H9 (cell line): ENCODE results near the gene FUT9. TPM values are rescaled to one million over a fixed set of nuclear protein-coding genes. Genes with fewer than 3 reads are reported as not detected.

Experiments
- DNase-seq: peaks from one replicate; pipeline ENCODE4 v3.0.0-alpha.2; 2017
- H2AFZ ChIP-seq: one replicate; pipeline ENCODE4 v1.6.1; 2013; ENCODE audit warnings: mild to moderate bottlenecking, low read length, control low read depth, moderate library complexity
- H2AK5ac ChIP-seq: 2 replicates; pipeline ENCODE4 v1.6.1; 2013; ENCODE audit warnings: low read length, control low read depth, mixed read lengths; ENCODE audit not compliant: insufficient read length
- H2BK120ac ChIP-seq: one replicate; pipeline ENCODE4 v1.6.1; 2013; ENCODE audit warnings: low read depth, mild to moderate bottlenecking, low read length, control low read depth, inconsistent platforms; ENCODE audit not compliant: poor library complexity, severe bottlenecking
- H2BK12ac ChIP-seq: 2 replicates; pipeline ENCODE4 v1.6.1; 2013; ENCODE audit warnings: low read length, control low read depth, mixed read lengths, low read depth; ENCODE audit not compliant: insufficient read length
- H2BK15ac ChIP-seq: 2 replicates; pipeline ENCODE4 v1.6.1; 2013; ENCODE audit warnings: low read depth, low read length, control low read depth
- H2BK20ac ChIP-seq: one replicate; pipeline ENCODE4 v1.6.1; 2013; ENCODE audit warnings: low read depth, mild to moderate bottlenecking, low read length, control low read depth, inconsistent platforms; ENCODE audit not compliant: poor library complexity, severe bottlenecking
- H2BK5ac ChIP-seq: 2 replicates; pipeline ENCODE4 v1.6.1; 2013; ENCODE audit warnings: low read length, control low read depth, mixed read lengths; ENCODE audit not compliant: insufficient read length
- H3K14ac ChIP-seq: 2 replicates; pipeline ENCODE4 v1.6.1; 2013; ENCODE audit warnings: low read length, control low read depth; ENCODE audit not compliant: insufficient read depth
- H3K18ac ChIP-seq: 2 replicates; pipeline ENCODE4 v1.6.1; 2013; ENCODE audit warnings: low read depth, mild to moderate bottlenecking, mixed read lengths, low read length, control low read depth; ENCODE audit not compliant: insufficient read length
- H3K23ac ChIP-seq: 2 replicates; pipeline ENCODE4 v1.6.1; 2013; ENCODE audit warnings: low read length, control low read depth, mixed read lengths, low read depth; ENCODE audit not compliant: insufficient read length
- H3K23me2 ChIP-seq: 2 replicates; pipeline ENCODE4 v1.6.1; 2013; ENCODE audit warnings: low read depth, mild to moderate bottlenecking, mixed read lengths, low read length, control low read depth; ENCODE audit not compliant: insufficient read length, poor library complexity, severe bottlenecking
- H3K27ac ChIP-seq: 2 replicates; pipeline ENCODE4 v1.5.1; 2013; ENCODE audit warnings: low read length, control low read depth, mixed read lengths, low read depth; ENCODE audit not compliant: insufficient read length
- H3K27me3 ChIP-seq: 2 replicates; pipeline ENCODE4 v1.6.1; 2013; ENCODE audit warnings: low read length, control low read depth, inconsistent platforms; ENCODE audit not compliant: insufficient read depth
- H3K4ac ChIP-seq: 2 replicates; pipeline ENCODE4 v1.6.1; 2013; ENCODE audit warnings: low read depth, mild to moderate bottlenecking, control low read depth, inconsistent platforms, low read length, moderate library complexity
- H3K4me1 ChIP-seq: 2 replicates; pipeline ENCODE4 v1.6.1; 2013; ENCODE audit warnings: low read length, control low read depth, inconsistent platforms; ENCODE audit not compliant: insufficient read depth
- H3K4me2 ChIP-seq: 2 replicates; pipeline ENCODE4 v1.6.1; 2013; ENCODE audit warnings: low read length, control low read depth, mixed read lengths; ENCODE audit not compliant: insufficient read length, insufficient read depth
- H3K56ac ChIP-seq: 2 replicates; pipeline ENCODE4 v1.6.1; 2013; ENCODE audit warnings: low read depth, mild to moderate bottlenecking, mixed read lengths, low read length, control low read depth; ENCODE audit not compliant: insufficient read length
- H3K79me1 ChIP-seq: 2 replicates; pipeline ENCODE4 v1.6.1; 2013; ENCODE audit warnings: low read depth, mild to moderate bottlenecking, moderate library complexity, low read length, control low read depth, inconsistent platforms; ENCODE audit not compliant: insufficient read depth, poor library complexity, severe bottlenecking
- H3K79me2 ChIP-seq: 2 replicates; pipeline ENCODE4 v1.6.1; 2013; ENCODE audit warnings: low read length, control low read depth, inconsistent platforms; ENCODE audit not compliant: insufficient read depth
- H3K9ac ChIP-seq: 2 replicates; pipeline ENCODE4 v1.6.1; 2013; ENCODE audit warnings: low read length, control low read depth, mixed read lengths; ENCODE audit not compliant: insufficient read length; ENCODE audit errors: extremely low read depth
- H3K9me3 ChIP-seq: one replicate; pipeline ENCODE4 v1.6.1; 2013; ENCODE audit warnings: low read depth, low read length, inconsistent platforms; ENCODE audit not compliant: control insufficient read depth
- H3T11ph ChIP-seq: one replicate; pipeline ENCODE4 v1.6.1; 2013; ENCODE audit warnings: mild to moderate bottlenecking, low read length, control low read depth, inconsistent platforms
- H4K20me1 ChIP-seq: one replicate; pipeline ENCODE4 v1.6.1; 2013; ENCODE audit not compliant: control insufficient read depth, insufficient read length, insufficient read depth
- H4K5ac ChIP-seq: 2 replicates; pipeline ENCODE4 v1.6.1; 2013; ENCODE audit warnings: low read depth, mild to moderate bottlenecking, mixed read lengths, low read length, control low read depth; ENCODE audit not compliant: insufficient read length
- H4K8ac ChIP-seq: replicated peaks from 2 replicates; pipeline ENCODE4 v1.6.1; 2013; ENCODE audit warnings: low read length, control low read depth, mixed read lengths, low read depth; ENCODE audit not compliant: insufficient read length
- H4K91ac ChIP-seq: 2 replicates; pipeline ENCODE4 v1.6.1; 2013; ENCODE audit warnings: low read depth, mild to moderate bottlenecking, moderate library complexity, mixed read lengths, low read length, control low read depth; ENCODE audit not compliant: insufficient read length
- H3K27ac Mint-ChIP-seq, 3 experiments: 2 replicates in 2 of 3; 3 replicates in 1 of 3; pipeline ENCODE4 v1.8.0; 2020 to 2021; ENCODE audit warnings: mixed read lengths in 3 of 3, mild to moderate bottlenecking in 1 of 3, moderate library complexity in 1 of 3
- H3K27me3 Mint-ChIP-seq: 2 replicates; pipeline ENCODE4 v1.8.0; 2021; ENCODE audit warnings: low read depth, mild to moderate bottlenecking, moderate library complexity, mixed read lengths
- H3K36me3 Mint-ChIP-seq, 3 experiments: 2 replicates in 2 of 3; 3 replicates in 1 of 3; pipeline ENCODE4 v1.8.0; 2020 to 2021; ENCODE audit warnings: low read depth in 3 of 3, mixed read lengths in 3 of 3; ENCODE audit not compliant: insufficient read depth in 1 of 3
- H3K4me1 Mint-ChIP-seq, 2 experiments: 2 replicates each; pipeline ENCODE4 v1.8.0; 2020; ENCODE audit warnings: mixed read lengths in 2 of 2
- H3K4me3 Mint-ChIP-seq, 2 experiments: 2 replicates in 1 of 2; 3 replicates in 1 of 2; pipeline ENCODE4 v1.8.0; 2020 to 2021; ENCODE audit warnings: mild to moderate bottlenecking in 2 of 2, mixed read lengths in 2 of 2, moderate library complexity in 1 of 2
- H3K9me3 Mint-ChIP-seq, 2 experiments: 2 replicates in 1 of 2; 3 replicates in 1 of 2; pipeline ENCODE4 v1.8.0; 2020; ENCODE audit warnings: mild to moderate bottlenecking in 2 of 2, mixed read lengths in 2 of 2, moderate library complexity in 1 of 2
- WGBS: extraction: QIAGEN DNeasy Blood & Tissue Kit; methylation state at CpG from one replicate; pipeline ENCODE4 v1.1.7; 2013; ENCODE audit warnings: missing lambda C conversion rate, low lambda C conversion rate, mixed read lengths; ENCODE audit not compliant: insufficient read length; ENCODE audit errors: extremely low coverage; 5-methylcytosine and 5-hydroxymethylcytosine counted together
- total RNA-seq: library from RNA; stranded (reverse); gene quantifications from 2 replicates; pipeline ENCODE4 v1.2.1, GENCODE V29; 2021
- TF ChIP-seq, protein P1 (sequence below): fragments of 200-600 bp; sonication (generic); conservative IDR thresholded peaks from 3 replicates; pipeline ENCODE4 v1.8.0; 2021; ENCODE audit warnings: antibody characterized with exemption, mild to moderate bottlenecking

Gene FUT9
- total RNA-seq, 1 experiment from 2014 or later, result 1.6 TPM

DNA sequence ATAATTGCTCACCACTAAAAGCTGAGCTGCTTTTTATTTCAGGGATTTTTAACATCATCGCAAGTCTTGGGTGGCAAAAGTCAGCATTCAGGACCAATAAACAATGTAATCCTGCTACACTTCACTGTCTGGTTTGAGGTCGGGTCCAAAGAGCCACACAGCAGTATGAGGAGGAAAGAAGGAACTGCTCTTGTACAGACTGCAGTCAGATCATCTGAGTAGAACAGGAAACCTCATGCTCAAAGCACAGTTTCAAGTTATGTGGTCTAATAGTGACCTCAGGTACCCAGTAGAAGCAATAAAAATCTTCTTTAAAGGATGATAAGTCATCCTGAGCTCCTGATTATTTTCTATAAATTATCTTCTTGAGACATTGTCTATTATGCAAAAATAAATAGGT, 211.4 kb downstream of the FUT9 start:
- H2BK15ac ChIP-seq, result no peak overlapping the region
- H3K23ac ChIP-seq, result no peak overlapping the region
- H3K9me3 Mint-ChIP-seq, result no peaks in the 10 kb centered on the region
- no peak overlapping the region for H2BK12ac ChIP-seq
- H3K4me2 ChIP-seq, result no peak overlapping the region
- no peak overlapping the region for H3K56ac ChIP-seq
- H3K27ac Mint-ChIP-seq, result no peak overlapping the region
- no peaks in the 10 kb centered on the region for H3K9me3 ChIP-seq
- H3K27ac ChIP-seq, result no peak overlapping the region
- no peaks in the 10 kb centered on the region for H3K27me3 ChIP-seq
- H3K27me3 Mint-ChIP-seq, result no peaks in the 10 kb centered on the region
- H4K8ac ChIP-seq, result no peak overlapping the region
- H3K14ac ChIP-seq, result no peak overlapping the region
- no peak for DNase-seq
- peak overlapping the region; percentile 65 for H2AFZ ChIP-seq
- H3K4me3 Mint-ChIP-seq, result no peak overlapping the region
- H2BK120ac ChIP-seq, result no peak overlapping the region
- TF ChIP-seq, protein P1, sequence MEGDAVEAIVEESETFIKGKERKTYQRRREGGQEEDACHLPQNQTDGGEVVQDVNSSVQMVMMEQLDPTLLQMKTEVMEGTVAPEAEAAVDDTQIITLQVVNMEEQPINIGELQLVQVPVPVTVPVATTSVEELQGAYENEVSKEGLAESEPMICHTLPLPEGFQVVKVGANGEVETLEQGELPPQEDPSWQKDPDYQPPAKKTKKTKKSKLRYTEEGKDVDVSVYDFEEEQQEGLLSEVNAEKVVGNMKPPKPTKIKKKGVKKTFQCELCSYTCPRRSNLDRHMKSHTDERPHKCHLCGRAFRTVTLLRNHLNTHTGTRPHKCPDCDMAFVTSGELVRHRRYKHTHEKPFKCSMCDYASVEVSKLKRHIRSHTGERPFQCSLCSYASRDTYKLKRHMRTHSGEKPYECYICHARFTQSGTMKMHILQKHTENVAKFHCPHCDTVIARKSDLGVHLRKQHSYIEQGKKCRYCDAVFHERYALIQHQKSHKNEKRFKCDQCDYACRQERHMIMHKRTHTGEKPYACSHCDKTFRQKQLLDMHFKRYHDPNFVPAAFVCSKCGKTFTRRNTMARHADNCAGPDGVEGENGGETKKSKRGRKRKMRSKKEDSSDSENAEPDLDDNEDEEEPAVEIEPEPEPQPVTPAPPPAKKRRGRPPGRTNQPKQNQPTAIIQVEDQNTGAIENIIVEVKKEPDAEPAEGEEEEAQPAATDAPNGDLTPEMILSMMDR, result no peak
- H3K18ac ChIP-seq, result no peak overlapping the region
- no peak overlapping the region for H4K5ac ChIP-seq
- no peaks in the 10 kb centered on the region for H3K23me2 ChIP-seq
- no peak overlapping the region for H2AK5ac ChIP-seq
- H3K4me1 Mint-ChIP-seq, result peaks cover 25 to 39% of the 10 kb centered on the region in 2 experiments
- H3K79me2 ChIP-seq, result no peaks in the 10 kb centered on the region
- no peak overlapping the region for H3T11ph ChIP-seq
- H2BK20ac ChIP-seq, result no peak overlapping the region
- no CpG with 5 or more reads among the region's 2 CpGs for WGBS
- H3K9ac ChIP-seq, result no peak overlapping the region
- H3K36me3 Mint-ChIP-seq, result peaks cover 0 to 4% (median 0%) of the 10 kb centered on the region in 3 experiments; a peak in 3 of 7 replicates
- peaks cover 5% of the 10 kb centered on the region; the same call in 1 of the 2 replicates for H3K4me1 ChIP-seq
- no peak overlapping the region for H4K91ac ChIP-seq
- H2BK5ac ChIP-seq, result no peak overlapping the region
- no peak overlapping the region for H3K4ac ChIP-seq
- H4K20me1 ChIP-seq, result no peaks in the 10 kb centered on the region
- H3K79me1 ChIP-seq, result no peaks in the 10 kb centered on the region
